ENCODE results near the gene IGF2R.
A peak's percentile ranks its signal among the peaks of the same experiment; 100 is the strongest.

IGF2R gene

GRCh38 chr6:160055813-160056212 is 86.9 kb downstream of the IGF2R start:
- Mint-ChIP-seq H3K27ac (no peak overlapping the region), H3K9me3 (peaks cover 0 to 5% of the 10 kb centered on the region in 2 donors), H3K4me1 (peaks cover 15 to 19% of the 10 kb centered on the region in 2 donors), H3K36me3 (peaks cover 60 to 86% of the 10 kb centered on the region in 2 donors), H3K4me3 (no peak overlapping the region), H3K27me3 (no peaks in the 10 kb centered on the region)
- DNase-seq = no peak
- ATAC-seq (replicated peaks) = no peak

DNA sequence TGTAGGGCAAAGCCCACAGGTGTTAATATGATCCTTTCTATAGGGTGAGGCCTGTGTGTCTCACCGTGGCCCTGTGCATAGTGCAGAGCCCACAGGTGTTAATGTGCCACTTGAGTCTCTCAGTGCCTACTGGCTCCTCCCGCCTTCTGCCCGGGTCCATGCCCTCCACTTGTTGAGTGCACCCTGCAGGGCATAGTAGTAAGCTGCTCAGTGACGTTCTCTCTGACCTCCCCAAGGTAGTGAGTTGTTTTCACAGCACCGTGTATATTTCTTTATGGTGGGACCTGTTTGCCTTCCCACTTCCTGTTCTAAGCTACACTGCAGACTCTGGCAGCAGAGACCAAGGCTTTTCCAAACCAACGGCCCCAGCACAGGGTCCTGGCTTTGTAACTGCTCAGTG is 88.2 kb downstream of the IGF2R start:
- Mint-ChIP-seq H3K27me3 (no peaks in the 10 kb centered on the region), H3K4me1 (peaks cover 15 to 17% of the 10 kb centered on the region in 2 donors), H3K9me3 (peaks cover 0 to 2% of the 10 kb centered on the region in 2 donors), H3K4me3 (no peak overlapping the region), H3K27ac (peak overlapping the region; percentile 20), H3K36me3 (peaks cover 57 to 85% of the 10 kb centered on the region in 2 donors)
- ATAC-seq (replicated peaks) (no peak), DNase-seq (no peak)

- Mint-ChIP-seq H3K9me3 (no peaks in the 10 kb centered on the region), H3K4me1 (peaks cover 15 to 17% of the 10 kb centered on the region in 2 donors), H3K4me3 (no peak overlapping the region), H3K36me3 (peaks cover 59 to 83% of the 10 kb centered on the region in 2 donors), H3K27ac (no peak overlapping the region), H3K27me3 (no peaks in the 10 kb centered on the region)
- no peak for ATAC-seq (replicated peaks)
- no peak for DNase-seq
Measured at GRCh38 chr6:160058603-160059215, 89.8 kb downstream of the IGF2R start.

- Mint-ChIP-seq H3K27ac (no peak overlapping the region), H3K4me3 (no peak overlapping the region)
- DNase-seq = no peak
Measured at GRCh38 chr6:160060221-160060620, 91.3 kb downstream of the IGF2R start.

GRCh38 chr6:160060920-160061447 is 92.1 kb downstream of the IGF2R start:
- Mint-ChIP-seq H3K36me3 (peaks cover 59 to 81% of the 10 kb centered on the region in 2 donors), H3K4me1 (peaks cover 15 to 17% of the 10 kb centered on the region in 2 donors), H3K27me3 (no peaks in the 10 kb centered on the region), H3K27ac (no peak overlapping the region), H3K4me3 (no peak overlapping the region), H3K9me3 (no peaks in the 10 kb centered on the region)
- DNase-seq = no peak
- no peak for ATAC-seq (replicated peaks)

More at GRCh38 chr6:160060221-160060620, 91.3 kb downstream of the IGF2R start:
- peaks cover 15 to 17% of the 10 kb centered on the region in 2 donors for H3K4me1 Mint-ChIP-seq
- no peaks in the 10 kb centered on the region for H3K27me3 Mint-ChIP-seq
- no peaks in the 10 kb centered on the region for H3K9me3 Mint-ChIP-seq
- peaks cover 57 to 83% of the 10 kb centered on the region in 2 donors for H3K36me3 Mint-ChIP-seq
- ATAC-seq (replicated peaks) = no peak

GRCh38 chr6:160063771-160064413 is 95.0 kb downstream of the IGF2R start:
- no peaks in the 10 kb centered on the region for H3K9me3 Mint-ChIP-seq
- H3K36me3 Mint-ChIP-seq = peaks cover 72 to 79% of the 10 kb centered on the region in 2 donors
- H3K27me3 Mint-ChIP-seq = no peaks in the 10 kb centered on the region
- H3K27ac Mint-ChIP-seq = no peak overlapping the region
- no peak overlapping the region for H3K4me3 Mint-ChIP-seq
- peaks cover 21 to 26% of the 10 kb centered on the region in 2 donors for H3K4me1 Mint-ChIP-seq
- DNase-seq (no peak), ATAC-seq (replicated peaks) (no peak)

DNA sequence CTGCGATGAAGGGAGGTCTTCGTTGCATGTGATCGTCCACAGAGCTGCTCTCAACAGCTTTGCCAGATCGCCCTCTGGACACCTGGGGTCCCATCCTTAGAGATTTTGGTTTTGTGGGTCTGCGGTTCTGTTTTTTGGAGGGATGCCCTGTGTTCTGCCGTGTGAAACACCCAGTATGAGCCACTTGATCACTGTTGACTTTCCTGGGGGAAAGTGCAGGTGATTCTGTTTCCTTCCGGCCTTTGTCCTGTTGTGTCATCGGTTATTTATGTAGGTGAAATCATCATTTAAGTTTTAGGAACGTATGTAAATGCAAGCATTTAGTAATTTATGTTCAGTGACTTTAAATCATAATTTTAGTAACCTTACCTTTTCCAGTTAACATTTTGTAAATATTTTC is 96.3 kb downstream of the IGF2R start:
- Mint-ChIP-seq H3K27ac (no peak overlapping the region), H3K4me3 (no peak overlapping the region), H3K9me3 (no peaks in the 10 kb centered on the region), H3K4me1 (peaks cover 34 to 39% of the 10 kb centered on the region in 2 donors), H3K36me3 (peaks cover 80 to 84% of the 10 kb centered on the region in 2 donors), H3K27me3 (no peaks in the 10 kb centered on the region)
- DNase-seq = no peak
- no peak for ATAC-seq (replicated peaks)

DNA sequence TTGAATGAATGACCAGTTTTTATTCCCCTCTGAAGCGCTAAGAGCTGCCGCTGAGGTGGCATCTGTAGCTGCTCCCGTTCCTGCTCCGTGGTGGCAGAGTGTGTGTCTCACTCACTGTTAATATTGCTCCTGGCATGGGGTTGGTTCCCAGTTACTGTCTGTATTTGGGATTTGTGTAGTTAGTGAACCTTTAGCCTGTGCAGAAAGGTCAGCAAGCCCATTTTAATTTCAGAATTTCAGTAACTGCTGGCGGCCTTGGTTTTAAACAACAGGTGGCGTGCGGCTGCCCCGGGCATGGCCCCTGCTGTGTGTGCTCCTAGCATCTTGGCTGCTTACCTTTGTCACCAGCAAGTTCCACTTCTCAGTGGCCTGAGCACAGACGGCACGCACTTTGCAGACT is 98.7 kb downstream of the IGF2R start:
- H3K36me3 Mint-ChIP-seq = peaks cover 83 to 87% of the 10 kb centered on the region in 2 donors
- H3K9me3 Mint-ChIP-seq = no peaks in the 10 kb centered on the region
- peaks cover 48 to 59% of the 10 kb centered on the region in 2 donors for H3K4me1 Mint-ChIP-seq
- DNase-seq = no peak
- H3K4me3 Mint-ChIP-seq = no peak overlapping the region
- ATAC-seq (replicated peaks) = no peak
- peak overlapping the region; percentile 22 for H3K27ac Mint-ChIP-seq
- no peaks in the 10 kb centered on the region for H3K27me3 Mint-ChIP-seq

DNA sequence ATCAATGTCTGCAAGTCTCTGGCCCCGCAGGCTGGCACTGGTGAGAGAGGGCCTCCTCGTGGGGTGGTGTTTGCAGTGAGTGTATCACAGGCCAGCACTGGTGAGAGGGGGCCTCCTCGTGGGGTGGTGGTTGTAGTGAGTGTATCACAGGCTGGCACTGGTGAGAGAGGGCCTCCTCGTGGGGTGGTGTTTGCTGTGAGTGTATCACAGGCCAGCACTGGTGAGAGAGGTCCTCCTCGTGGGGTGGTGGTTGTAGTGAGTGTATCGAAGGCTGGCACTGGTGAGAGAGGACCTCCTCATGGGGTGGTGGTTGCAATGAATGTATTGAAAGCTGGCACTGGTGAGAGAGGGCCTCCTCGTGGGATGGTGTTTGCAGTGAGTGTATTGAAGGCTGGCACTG is 99.5 kb downstream of the IGF2R start:
- peak overlapping the region; percentile 83 for H3K27ac Mint-ChIP-seq
- peak overlapping the region; percentile 7 to 29 for H3K4me3 Mint-ChIP-seq
- H3K4me1 Mint-ChIP-seq = peaks cover 51 to 64% of the 10 kb centered on the region in 2 donors
- H3K27me3 Mint-ChIP-seq = no peaks in the 10 kb centered on the region
- DNase-seq (no peak), ATAC-seq (replicated peaks) (no peak)
- H3K9me3 Mint-ChIP-seq = no peaks in the 10 kb centered on the region
- peaks cover 85 to 90% of the 10 kb centered on the region in 2 donors for H3K36me3 Mint-ChIP-seq

- peak overlapping the region; percentile 83 for H3K27ac Mint-ChIP-seq
- peaks cover 86 to 91% of the 10 kb centered on the region in 2 donors for H3K36me3 Mint-ChIP-seq
- H3K9me3 Mint-ChIP-seq = no peaks in the 10 kb centered on the region
- peaks cover 54 to 64% of the 10 kb centered on the region in 2 donors for H3K4me1 Mint-ChIP-seq
- H3K4me3 Mint-ChIP-seq = peak overlapping the region; percentile 7 to 48
- H3K27me3 Mint-ChIP-seq = no peaks in the 10 kb centered on the region
- ATAC-seq (replicated peaks) (peak; percentile 94 to 96), DNase-seq (peak; percentile 49)
Measured at GRCh38 chr6:160069050-160069454, 100.2 kb downstream of the IGF2R start.

DNA sequence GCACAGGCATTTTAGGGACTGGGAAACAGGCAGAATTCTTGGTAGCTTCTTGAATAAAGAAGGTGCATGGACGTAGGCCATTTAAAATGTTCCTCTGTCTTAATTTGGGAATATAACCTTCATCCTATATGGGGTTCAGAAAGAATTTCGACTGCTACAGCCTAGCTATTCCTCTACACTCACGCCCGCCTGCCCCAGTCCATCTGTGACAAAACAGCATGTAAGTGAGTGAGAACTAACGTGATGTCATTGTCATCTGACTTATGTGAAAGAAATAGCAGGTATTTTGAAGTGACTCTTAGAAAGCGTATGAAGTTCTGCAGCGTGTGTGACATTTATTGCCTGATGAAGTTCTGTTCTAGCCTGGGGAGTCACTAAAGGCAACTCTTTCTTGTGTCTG is 100.6 kb downstream of the IGF2R start:
- Mint-ChIP-seq H3K36me3 (peaks cover 84 to 90% of the 10 kb centered on the region in 2 donors), H3K27me3 (no peaks in the 10 kb centered on the region), H3K27ac (peak overlapping the region; percentile 83), H3K4me3 (peak overlapping the region; percentile 48 to 54), H3K9me3 (no peaks in the 10 kb centered on the region), H3K4me1 (peaks cover 54 to 64% of the 10 kb centered on the region in 2 donors)
- no peak for DNase-seq
- peak; percentile 17 to 25 for ATAC-seq (replicated peaks)

DNA sequence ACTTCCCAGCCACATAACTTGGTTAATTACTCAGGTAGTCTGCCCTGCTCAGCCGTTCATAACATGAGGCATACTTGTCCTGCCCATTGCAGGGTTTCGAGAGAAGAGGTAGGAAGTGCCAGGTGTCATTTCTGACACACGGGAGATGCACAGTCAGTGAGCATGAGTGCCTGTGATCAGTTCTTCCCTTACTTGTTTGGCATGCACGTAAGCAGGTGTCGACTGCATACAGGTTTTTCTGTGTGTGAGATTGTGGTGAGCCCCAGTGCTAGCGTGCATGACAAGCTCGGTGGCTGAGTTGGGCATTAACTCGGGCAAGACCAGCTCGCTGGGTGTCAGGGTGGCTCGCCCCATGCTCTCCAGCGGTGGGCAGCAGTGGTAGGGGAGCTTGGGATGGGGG is 101.5 kb downstream of the IGF2R start:
- peaks cover 54 to 64% of the 10 kb centered on the region in 2 donors for H3K4me1 Mint-ChIP-seq
- peak overlapping the region; percentile 38 to 57 for H3K4me3 Mint-ChIP-seq
- DNase-seq (peak; percentile 10), ATAC-seq (replicated peaks) (peak; percentile 60 to 61)
- H3K36me3 Mint-ChIP-seq = peaks cover 80 to 88% of the 10 kb centered on the region in 2 donors
- no peaks in the 10 kb centered on the region for H3K27me3 Mint-ChIP-seq
- no peaks in the 10 kb centered on the region for H3K9me3 Mint-ChIP-seq
- H3K27ac Mint-ChIP-seq = peak overlapping the region; percentile 94

DNA sequence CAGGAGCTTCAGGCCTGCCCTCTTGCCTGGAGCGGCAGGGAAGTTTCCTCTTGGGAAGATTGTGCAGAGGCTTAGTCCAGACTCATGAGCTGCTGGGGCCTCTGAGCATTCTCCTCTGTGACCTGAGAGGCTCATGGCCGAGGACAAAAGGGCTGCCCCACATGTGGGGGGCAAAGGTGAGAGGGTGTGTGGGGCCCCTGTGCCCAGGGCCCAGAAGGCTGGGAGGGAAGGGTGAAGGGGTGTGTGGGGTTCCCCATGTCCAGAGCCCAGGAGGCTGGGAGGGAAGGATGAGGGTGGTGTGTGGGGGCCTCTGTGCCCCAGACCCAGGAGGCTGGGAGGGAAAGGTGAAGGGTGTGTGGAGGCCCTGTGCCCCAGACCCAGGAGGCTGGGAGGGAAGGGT is 101.9 kb downstream of the IGF2R start:
- peaks cover 82 to 90% of the 10 kb centered on the region in 2 donors for H3K36me3 Mint-ChIP-seq
- H3K4me1 Mint-ChIP-seq = peaks cover 54 to 64% of the 10 kb centered on the region in 2 donors
- no peak for DNase-seq
- no peak for ATAC-seq (replicated peaks)
- H3K27me3 Mint-ChIP-seq = no peaks in the 10 kb centered on the region
- H3K9me3 Mint-ChIP-seq = no peaks in the 10 kb centered on the region
- peak overlapping the region; percentile 38 to 57 for H3K4me3 Mint-ChIP-seq
- H3K27ac Mint-ChIP-seq = peak overlapping the region; percentile 94

GRCh38 chr6:160071805-160072690 is 103.2 kb downstream of the IGF2R start:
- no peak overlapping the region for H3K4me3 Mint-ChIP-seq
- H3K27me3 Mint-ChIP-seq = no peaks in the 10 kb centered on the region
- H3K27ac Mint-ChIP-seq = no peak overlapping the region
- no peaks in the 10 kb centered on the region for H3K9me3 Mint-ChIP-seq
- H3K4me1 Mint-ChIP-seq = peaks cover 49 to 56% of the 10 kb centered on the region in 2 donors
- DNase-seq = no peak
- peaks cover 87 to 93% of the 10 kb centered on the region in 2 donors for H3K36me3 Mint-ChIP-seq
- no peak for ATAC-seq (replicated peaks)
